ENCODE data around the gene ZBTB45. TPM values are rescaled to one million over a fixed set of nuclear protein-coding genes. Genes with fewer than 3 reads are reported as not detected.

ZBTB45 gene
- total and polyA plus RNA-seq, 3 donors from 2014 or later, result 6.9 to 15.1 (median 14.0) TPM

GRCh38 chr19:58482372-58482771 is 37.2 kb downstream of the ZBTB45 start:
- Histone ChIP-seq H3K9me3 (no peaks in the 10 kb centered on the region), H3K36me3 (ENCODE audit: low read depth, missing control alignments) (no peaks in the 10 kb centered on the region), H3K4me1 (no peaks in the 10 kb centered on the region), H3K27ac (no peak overlapping the region), H3K4me3 (no peak overlapping the region), H3K27me3 (no peaks in the 10 kb centered on the region)
- TF ChIP-seq POLR2A (IDR thresholded peaks at IDR 0.05) (no peak), CTCF (IDR thresholded peaks at IDR 0.05) (no peak)
- 86 to 91% methylated on average over 5 to 7 of the region's 7 CpGs for WGBS, 2 donors
- no peak for DNase-seq
- intact Hi-C loops (cut with DNase I; ENCODE audit: low total_unique reads), result no loop called here

GRCh38 chr19:58480831-58481230 is 38.8 kb downstream of the ZBTB45 start:
- Histone ChIP-seq H3K27ac (no peak overlapping the region), H3K27me3 (no peaks in the 10 kb centered on the region), H3K4me1 (peaks cover 9% of the 10 kb centered on the region), H3K9me3 (no peaks in the 10 kb centered on the region), H3K4me3 (no peak overlapping the region), H3K36me3 (ENCODE audit: low read depth, missing control alignments) (no peaks in the 10 kb centered on the region)
- TF ChIP-seq POLR2A (IDR thresholded peaks at IDR 0.05), result no peak
- no peak for TF ChIP-seq CTCF (IDR thresholded peaks at IDR 0.05)
- no peak for DNase-seq
- WGBS, 2 donors, result 82 to 89% methylated on average over 2 of the region's 2 CpGs
- intact Hi-C loops (cut with DNase I; ENCODE audit: low total_unique reads), result no loop called here

- 91 to 93% methylated on average over 11 to 20 of the region's 20 CpGs for WGBS, 2 donors
- Histone ChIP-seq H3K27ac (no peak overlapping the region), H3K4me1 (peaks cover 9% of the 10 kb centered on the region), H3K9me3 (no peaks in the 10 kb centered on the region), H3K4me3 (no peak overlapping the region), H3K36me3 (ENCODE audit: low read depth, missing control alignments) (no peaks in the 10 kb centered on the region), H3K27me3 (no peaks in the 10 kb centered on the region)
- TF ChIP-seq POLR2A (IDR thresholded peaks at IDR 0.05) (no peak), CTCF (IDR thresholded peaks at IDR 0.05) (no peak)
- no peak for DNase-seq
- intact Hi-C loops (cut with DNase I; ENCODE audit: low total_unique reads), result no loop called here
These were observed 39.2 kb downstream of the ZBTB45 start for GRCh38 chr19:58480481-58480830.

- no peaks in the 10 kb centered on the region for H3K9me3 ChIP-seq
- no peak overlapping the region for H3K27ac ChIP-seq
- no peak for TF ChIP-seq POLR2A (IDR thresholded peaks at IDR 0.05)
- TF ChIP-seq CTCF (IDR thresholded peaks at IDR 0.05), result no peak
- 95% methylated on average over 25 of the region's 28 CpGs; no CpG with 5 or more reads in 1 of the 2 donors for WGBS, 2 donors
- peaks cover 14% of the 10 kb centered on the region for H3K4me1 ChIP-seq
- no peak overlapping the region for H3K4me3 ChIP-seq
- intact Hi-C loops (cut with DNase I; ENCODE audit: low total_unique reads), result no loop called here
- no peaks in the 10 kb centered on the region for H3K36me3 ChIP-seq (ENCODE audit: low read depth, missing control alignments)
- no peak for DNase-seq
- H3K27me3 ChIP-seq, result no peaks in the 10 kb centered on the region
These were observed 39.7 kb downstream of the ZBTB45 start for GRCh38 chr19:58479736-58480480.

GRCh38 chr19:58479303-58479702 is 40.3 kb downstream of the ZBTB45 start:
- intact Hi-C loops (cut with DNase I; ENCODE audit: low total_unique reads), result no loop called here
- TF ChIP-seq POLR2A (IDR thresholded peaks at IDR 0.05), result no peak
- no peak for TF ChIP-seq CTCF (IDR thresholded peaks at IDR 0.05)

More at GRCh38 chr19:58479303-58479702, 40.3 kb downstream of the ZBTB45 start:
- WGBS, 2 donors, result 86% methylated on average over 4 to 7 of the region's 7 CpGs
- DNase-seq, result no peak
- Histone ChIP-seq H3K36me3 (ENCODE audit: low read depth, missing control alignments) (no peaks in the 10 kb centered on the region), H3K9me3 (no peaks in the 10 kb centered on the region), H3K4me1 (peaks cover 16% of the 10 kb centered on the region), H3K27me3 (no peaks in the 10 kb centered on the region), H3K4me3 (no peak overlapping the region), H3K27ac (no peak overlapping the region)
